ENCODE data around the gene FCHO2. TPM values are rescaled to one million over a fixed set of nuclear protein-coding genes. Genes with fewer than 3 reads are reported as not detected.
"Not testable (repeated sequence)": the region's sequence is repeated elsewhere in the genome, so short reads cannot be mapped to it uniquely, and the experiment has no call there.

Gene FCHO2
- total RNA-seq, 1 donor from 2014 or later: 11.2 TPM

- H3K4me3 ChIP-seq (ENCODE audit: low read depth, low read length): no peak overlapping the region
- DNase-seq (ENCODE audit: low read depth): no peak
- TF ChIP-seq CTCF (IDR thresholded peaks at IDR 0.05; ENCODE audit: insufficient read depth, low read length, poor library complexity, severe bottlenecking): no peak
These were observed 63.1 kb downstream of the FCHO2 start for GRCh38 chr5:73018892-73019291.

GRCh38 chr5:73019766-73020165 is 63.9 kb downstream of the FCHO2 start:
- H3K4me3 ChIP-seq (ENCODE audit: low read depth, low read length): no peak overlapping the region
- no peak for TF ChIP-seq CTCF (IDR thresholded peaks at IDR 0.05; ENCODE audit: insufficient read depth, low read length, poor library complexity, severe bottlenecking)
- H3K27me3 ChIP-seq (ENCODE audit: control insufficient read depth, insufficient read depth, low read length): no peaks in the 10 kb centered on the region

More at GRCh38 chr5:73018892-73019291, 63.1 kb downstream of the FCHO2 start:
- Histone ChIP-seq H3K27me3 (ENCODE audit: control insufficient read depth, insufficient read depth, low read length) (no peaks in the 10 kb centered on the region), H3K36me3 (ENCODE audit: control insufficient read depth, insufficient read depth, low read length) (no peaks in the 10 kb centered on the region)

GRCh38 chr5:73022471-73023169 is 66.8 kb downstream of the FCHO2 start:
- no peak for TF ChIP-seq CTCF (IDR thresholded peaks at IDR 0.05; ENCODE audit: insufficient read depth, low read length, poor library complexity, severe bottlenecking)
- Histone ChIP-seq H3K36me3 (ENCODE audit: control insufficient read depth, insufficient read depth, low read length) (no peaks in the 10 kb centered on the region), H3K27me3 (ENCODE audit: control insufficient read depth, insufficient read depth, low read length) (no peaks in the 10 kb centered on the region), H3K4me3 (ENCODE audit: low read depth, low read length) (no peak overlapping the region)
- DNase-seq (ENCODE audit: low read depth): no peak

More at GRCh38 chr5:73019766-73020165, 63.9 kb downstream of the FCHO2 start:
- no peak for DNase-seq (ENCODE audit: low read depth)
- H3K36me3 ChIP-seq (ENCODE audit: control insufficient read depth, insufficient read depth, low read length): no peaks in the 10 kb centered on the region

GRCh38 chr5:73024946-73025544 is 69.2 kb downstream of the FCHO2 start:
- H3K4me3 ChIP-seq (ENCODE audit: low read depth, low read length); H3K36me3 ChIP-seq (ENCODE audit: control insufficient read depth, insufficient read depth, low read length); DNase-seq (ENCODE audit: low read depth); H3K27me3 ChIP-seq (ENCODE audit: control insufficient read depth, insufficient read depth, low read length): not testable (repeated sequence)

GRCh38 chr5:73027361-73027760 is 71.5 kb downstream of the FCHO2 start:
- Histone ChIP-seq H3K27me3 (ENCODE audit: control insufficient read depth, insufficient read depth, low read length) (no peaks in the 10 kb centered on the region), H3K36me3 (ENCODE audit: control insufficient read depth, insufficient read depth, low read length) (no peaks in the 10 kb centered on the region), H3K4me3 (ENCODE audit: low read depth, low read length) (no peak overlapping the region)
- peak; percentile 8 for TF ChIP-seq CTCF (IDR thresholded peaks at IDR 0.05; ENCODE audit: insufficient read depth, low read length, poor library complexity, severe bottlenecking)
- no peak for DNase-seq (ENCODE audit: low read depth)

GRCh38 chr5:73027816-73028215 is 72.0 kb downstream of the FCHO2 start:
- no peak for TF ChIP-seq CTCF (IDR thresholded peaks at IDR 0.05; ENCODE audit: insufficient read depth, low read length, poor library complexity, severe bottlenecking)
- Histone ChIP-seq H3K4me3 (ENCODE audit: low read depth, low read length) (no peak overlapping the region), H3K27me3 (ENCODE audit: control insufficient read depth, insufficient read depth, low read length) (no peaks in the 10 kb centered on the region), H3K36me3 (ENCODE audit: control insufficient read depth, insufficient read depth, low read length) (no peaks in the 10 kb centered on the region)
- DNase-seq (ENCODE audit: low read depth): no peak
